Midbrain (tissue), 1 donor: Measurements from ENCODE around the gene RILPL1.

Experiments
- DNase-seq: peaks from one replicate; lab custom pipeline; 2025; lab: John Stamatoyannopoulos, UW

The RILPL1 gene

DNA sequence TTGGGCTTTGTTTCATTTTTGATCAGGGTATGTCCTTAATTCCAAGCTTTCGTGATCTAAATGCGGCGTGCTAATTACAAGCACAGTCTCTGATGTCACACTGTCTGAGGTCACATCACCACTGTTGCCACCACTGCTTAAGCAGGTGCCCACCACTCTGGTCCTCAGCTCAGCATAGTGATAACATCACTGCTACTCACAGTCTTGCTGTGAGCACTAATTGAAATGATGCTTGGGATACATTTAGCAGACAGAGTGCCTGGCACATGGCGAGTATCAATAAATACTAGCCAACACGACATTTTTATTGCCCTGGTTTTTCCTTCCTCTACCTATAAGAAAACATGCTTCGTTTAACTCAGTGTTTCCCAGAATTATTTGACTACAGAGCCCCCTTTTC, 104.9 kb downstream of the RILPL1 start:
- DNase-seq = no peak

GRCh38 chr12:123427036-123427769, 106.3 kb downstream of the RILPL1 start:
- no peak for DNase-seq

DNA sequence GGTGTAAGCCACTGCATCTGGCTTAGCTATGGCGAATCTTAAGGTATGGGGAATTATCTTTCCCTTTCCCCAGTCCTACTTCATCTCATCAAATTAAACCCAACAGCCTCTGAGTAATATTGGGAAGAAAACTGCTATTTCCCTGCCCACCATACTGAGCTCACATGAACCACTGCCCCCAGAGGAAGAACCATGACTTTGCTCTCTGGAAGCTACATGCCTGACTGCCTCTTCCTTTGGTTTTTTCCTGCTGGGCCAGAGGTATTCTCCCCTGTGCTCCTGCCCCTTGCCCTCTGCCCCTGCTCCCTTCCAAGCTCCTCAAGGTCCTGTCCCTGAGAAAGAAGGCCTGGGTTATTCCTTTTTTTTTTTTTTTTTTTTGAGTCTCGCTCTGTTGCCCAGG, 112.2 kb downstream of the RILPL1 start:
- no peak for DNase-seq
